Uterus (tissue), 4 donors: Measurements from ENCODE around the gene C6orf132. TPM values are rescaled to one million over a fixed set of nuclear protein-coding genes. Genes with fewer than 3 reads are reported as not detected.

ENCODE experiments used
- DNase-seq, 2 donors: peaks; one replicate each; pipeline ENCODE4 v3.0.0-alpha.2; 2019 to 2020
- H3K27ac ChIP-seq, 2 donors: fragments of 200-600 bp; sonication (generic); 1 replicate in 1 of 2; 2 replicates in 1 of 2; pipeline ENCODE4 v1.5.1; 2016 to 2018
- H3K27me3 ChIP-seq, 2 donors: fragments of 200-600 bp; sonication (generic); one replicate each; pipeline ENCODE4 v1.5.1; 2018 to 2019; ENCODE audit warnings: control low read depth in 1 of 2
- H3K36me3 ChIP-seq, 2 donors: fragments of 200-600 bp; sonication (generic); one replicate each; pipeline ENCODE4 v1.5.1; 2019; ENCODE audit warnings: control low read depth in 1 of 2
- H3K4me1 ChIP-seq, 2 donors: fragments of 200-600 bp; sonication (generic); one replicate each; pipeline ENCODE4 v1.5.1; 2018 to 2019; ENCODE audit warnings: control low read depth in 1 of 2
- H3K4me3 ChIP-seq, 2 donors: fragments of 200-600 bp; sonication (generic); 1 replicate in 1 of 2; 2 replicates in 1 of 2; pipeline ENCODE4 v1.5.1; 2018 to 2019; ENCODE audit warnings: mild to moderate bottlenecking in 1 of 2
- H3K9me3 ChIP-seq, 2 donors: fragments of 200-600 bp; sonication (generic); one replicate each; pipeline ENCODE4 v1.5.1; 2019; ENCODE audit warnings: control low read depth in 1 of 2
- POLR2A ChIP-seq, 2 donors: fragments of 450-650 bp; IDR thresholded peaks; one replicate each; pipeline ENCODE4 v1.6.1; 2016; ENCODE audit warnings: antibody characterized with exemption in 2 of 2, mild to moderate bottlenecking in 1 of 2, moderate library complexity in 1 of 2
- intact Hi-C: fragments of 100-400 bp; cut with DNase I; formaldehyde crosslinking; loops from one replicate; pipeline ENCODE4 v1.15.1; 2023; ENCODE audit warnings: low total_unique reads
- total RNA-seq, 4 donors: library from RNA; depleted of rRNA in 3 of 4; stranded (reverse); fragments of >200 nt in 3 of 4; gene quantifications; one replicate each; pipeline versions ENCODE4 v1.1.0 to v1.2.4, GENCODE V29; 2014 to 2023
- TF ChIP-seq, protein P1 (sequence below), 4 experiments: fragments of 200-600 bp in 2 of 4; fragments of 450-650 bp in 2 of 4; sonication (generic) in 2 of 4; IDR thresholded peaks; one replicate each; pipeline ENCODE4 v1.5.1; 2016 to 2019; ENCODE audit warnings: antibody characterized with exemption in 4 of 4, mild to moderate bottlenecking in 2 of 4, moderate library complexity in 1 of 4
- donor health status: DM: yes; HTN: yes; CAD: no.

Gene C6orf132
- total RNA-seq, 4 donors from 2014 or later, result 0.91 to 2.4 (median 1.0) TPM; not detected in 1

DNA sequence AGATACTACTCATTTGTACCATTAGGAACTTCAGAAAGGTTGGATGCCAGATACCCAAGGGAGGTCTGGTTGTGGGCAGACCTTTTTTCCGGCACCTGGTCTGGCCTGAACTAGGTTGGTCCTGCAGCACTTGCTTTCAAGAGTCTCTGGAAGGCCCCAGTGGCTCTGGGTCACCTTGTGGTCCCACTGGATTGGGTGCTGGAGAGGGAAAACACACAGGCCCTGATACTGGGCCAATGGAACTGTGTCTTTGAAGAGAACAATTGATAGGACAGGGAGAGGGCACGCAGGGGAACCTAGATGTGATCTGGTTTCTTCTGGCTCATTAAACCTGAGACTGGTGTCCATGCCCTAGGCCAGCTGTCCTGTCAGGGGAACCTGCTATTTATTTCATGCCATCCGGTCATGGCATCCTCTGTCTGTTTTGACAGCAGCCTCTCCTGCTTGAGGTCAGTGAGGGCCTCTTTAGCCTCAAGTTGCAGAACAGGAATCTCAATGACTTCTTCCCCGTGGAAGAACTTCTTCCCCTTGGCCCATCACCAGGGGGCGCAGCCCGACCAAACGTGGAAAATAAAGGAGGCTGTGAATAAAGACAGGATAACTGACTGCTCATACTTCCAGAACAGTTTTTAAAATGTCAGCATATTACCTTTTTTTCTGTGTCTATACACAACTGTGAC is 67.1 kb downstream of the C6orf132 start:
- no peaks in the 10 kb centered on the region for H3K36me3 ChIP-seq
- intact Hi-C loops, result loop anchor here (5.0 kb wide), 1 partner anchor 87 kb away; no protein-coding TSS in a partner anchor
- TF ChIP-seq, protein P1, sequence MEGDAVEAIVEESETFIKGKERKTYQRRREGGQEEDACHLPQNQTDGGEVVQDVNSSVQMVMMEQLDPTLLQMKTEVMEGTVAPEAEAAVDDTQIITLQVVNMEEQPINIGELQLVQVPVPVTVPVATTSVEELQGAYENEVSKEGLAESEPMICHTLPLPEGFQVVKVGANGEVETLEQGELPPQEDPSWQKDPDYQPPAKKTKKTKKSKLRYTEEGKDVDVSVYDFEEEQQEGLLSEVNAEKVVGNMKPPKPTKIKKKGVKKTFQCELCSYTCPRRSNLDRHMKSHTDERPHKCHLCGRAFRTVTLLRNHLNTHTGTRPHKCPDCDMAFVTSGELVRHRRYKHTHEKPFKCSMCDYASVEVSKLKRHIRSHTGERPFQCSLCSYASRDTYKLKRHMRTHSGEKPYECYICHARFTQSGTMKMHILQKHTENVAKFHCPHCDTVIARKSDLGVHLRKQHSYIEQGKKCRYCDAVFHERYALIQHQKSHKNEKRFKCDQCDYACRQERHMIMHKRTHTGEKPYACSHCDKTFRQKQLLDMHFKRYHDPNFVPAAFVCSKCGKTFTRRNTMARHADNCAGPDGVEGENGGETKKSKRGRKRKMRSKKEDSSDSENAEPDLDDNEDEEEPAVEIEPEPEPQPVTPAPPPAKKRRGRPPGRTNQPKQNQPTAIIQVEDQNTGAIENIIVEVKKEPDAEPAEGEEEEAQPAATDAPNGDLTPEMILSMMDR (IDR thresholded peaks at IDR 0.05), result peak; percentile 73 to 83 (median 80)
- TF ChIP-seq POLR2A (IDR thresholded peaks at IDR 0.05), result no peak
- no peaks in the 10 kb centered on the region for H3K27me3 ChIP-seq
- no peaks in the 10 kb centered on the region for H3K4me1 ChIP-seq
- H3K4me3 ChIP-seq, result no peak overlapping the region
- peak; percentile 75 to 77 for DNase-seq
- H3K27ac ChIP-seq, result no peak overlapping the region
- H3K9me3 ChIP-seq, result no peaks in the 10 kb centered on the region

DNA sequence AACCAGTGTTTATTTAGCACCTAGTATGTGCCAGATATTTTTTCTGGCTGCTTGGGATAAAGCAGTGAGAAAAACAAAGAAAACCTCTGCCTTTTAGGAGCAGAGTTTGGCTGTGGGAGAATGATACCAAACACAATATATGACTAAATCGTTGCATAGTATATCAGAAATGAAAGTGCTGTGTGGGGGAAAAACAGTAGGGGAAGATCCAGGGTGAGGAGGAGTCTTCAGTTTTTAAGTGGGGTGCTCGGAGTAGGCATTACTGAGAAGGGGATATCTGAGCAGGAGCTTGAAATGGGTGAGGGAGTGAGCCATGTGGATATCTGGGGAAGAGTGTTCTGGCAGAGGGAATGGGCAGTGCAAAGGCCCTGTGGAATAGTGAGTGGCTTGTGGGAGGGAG is 69.1 kb downstream of the C6orf132 start:
- DNase-seq, result no peak
- TF ChIP-seq, protein P1 (IDR thresholded peaks at IDR 0.05), result no peak
- no peak for TF ChIP-seq POLR2A (IDR thresholded peaks at IDR 0.05)
- H3K4me3 ChIP-seq, result no peak overlapping the region
- H3K27me3 ChIP-seq, result no peaks in the 10 kb centered on the region
- intact Hi-C loops, result no loop called here
- H3K4me1 ChIP-seq, result no peaks in the 10 kb centered on the region
- no peaks in the 10 kb centered on the region for H3K9me3 ChIP-seq
- no peaks in the 10 kb centered on the region for H3K36me3 ChIP-seq
- no peak overlapping the region for H3K27ac ChIP-seq

DNA sequence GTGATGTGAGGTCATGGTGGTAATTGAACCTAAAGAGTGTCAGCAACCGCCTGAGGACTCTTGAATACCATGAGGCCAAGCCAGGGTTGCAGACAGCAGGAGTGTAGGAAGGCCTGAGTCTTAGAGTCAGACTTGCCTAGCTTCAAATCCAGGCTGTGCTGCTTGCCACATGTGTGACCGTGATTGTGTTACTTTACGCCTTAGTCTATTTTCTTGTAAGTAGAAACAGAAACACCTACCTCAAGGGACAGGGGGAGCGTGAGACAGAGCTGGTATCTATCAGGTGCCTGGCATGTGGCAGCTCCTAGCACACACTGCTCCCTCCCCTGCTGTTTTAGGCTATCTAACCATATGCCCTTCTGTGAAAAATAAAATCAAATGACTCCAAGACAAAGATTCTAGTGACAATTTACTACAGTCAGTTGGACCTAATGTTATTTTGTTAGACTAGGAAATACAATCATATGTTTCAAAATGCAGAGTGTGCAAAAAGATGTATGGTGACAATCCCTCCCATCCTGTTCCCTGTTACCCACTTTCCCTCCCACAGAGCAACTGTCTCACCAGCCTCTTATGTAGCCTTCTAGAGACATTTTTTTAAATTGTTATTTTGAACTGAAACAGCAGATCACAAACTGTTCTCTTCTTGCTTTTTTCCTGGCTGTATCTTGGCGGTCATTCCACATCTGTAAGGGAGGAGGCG is 70.4 kb downstream of the C6orf132 start:
- intact Hi-C loops, result no loop called here
- no peak overlapping the region for H3K27ac ChIP-seq
- no peaks in the 10 kb centered on the region for H3K4me1 ChIP-seq
- H3K9me3 ChIP-seq, result no peaks in the 10 kb centered on the region
- no peak overlapping the region for H3K4me3 ChIP-seq
- DNase-seq, result no peak
- no peaks in the 10 kb centered on the region for H3K36me3 ChIP-seq
- no peaks in the 10 kb centered on the region for H3K27me3 ChIP-seq
- TF ChIP-seq, protein P1 (IDR thresholded peaks at IDR 0.05), result no peak
- TF ChIP-seq POLR2A (IDR thresholded peaks at IDR 0.05), result no peak

DNA sequence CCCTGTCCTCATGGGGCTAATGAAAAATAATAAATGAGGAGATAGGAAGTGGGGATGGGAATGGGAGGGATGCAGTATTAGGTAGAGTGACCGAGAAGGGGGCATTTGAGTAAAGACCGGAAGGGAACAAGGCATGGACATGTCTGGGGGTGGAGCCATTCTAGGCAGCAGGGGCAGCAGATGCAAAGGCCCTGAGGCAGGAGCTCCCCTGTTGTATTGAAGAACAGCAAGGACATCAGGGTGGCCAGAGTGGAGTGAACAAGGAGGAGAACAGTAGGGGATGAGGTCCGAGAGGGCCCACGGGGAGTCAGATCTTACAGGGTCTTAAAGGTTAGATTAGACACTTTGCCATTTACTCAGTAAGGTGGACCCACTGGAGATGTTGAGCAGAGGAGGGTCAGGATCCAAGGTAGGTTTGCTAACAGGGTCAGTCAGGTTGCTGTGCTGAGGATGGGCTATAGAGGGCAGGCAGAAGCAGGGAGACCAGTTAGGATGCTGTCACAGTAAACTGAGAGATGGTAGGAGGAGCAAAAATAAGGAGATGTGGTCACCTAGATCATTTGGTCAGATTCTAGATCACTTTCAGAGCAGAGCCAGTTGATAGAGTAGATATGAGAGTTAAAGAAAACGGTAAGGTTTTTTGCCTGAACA is 73.4 kb downstream of the C6orf132 start:
- Histone ChIP-seq H3K27me3 (no peaks in the 10 kb centered on the region), H3K9me3 (no peaks in the 10 kb centered on the region), H3K36me3 (no peaks in the 10 kb centered on the region), H3K4me3 (no peak overlapping the region), H3K4me1 (no peaks in the 10 kb centered on the region), H3K27ac (no peak overlapping the region)
- TF ChIP-seq, protein P1 (IDR thresholded peaks at IDR 0.05), result no peak
- TF ChIP-seq POLR2A (IDR thresholded peaks at IDR 0.05), result no peak
- no peak for DNase-seq
- intact Hi-C loops, result no loop called here

DNA sequence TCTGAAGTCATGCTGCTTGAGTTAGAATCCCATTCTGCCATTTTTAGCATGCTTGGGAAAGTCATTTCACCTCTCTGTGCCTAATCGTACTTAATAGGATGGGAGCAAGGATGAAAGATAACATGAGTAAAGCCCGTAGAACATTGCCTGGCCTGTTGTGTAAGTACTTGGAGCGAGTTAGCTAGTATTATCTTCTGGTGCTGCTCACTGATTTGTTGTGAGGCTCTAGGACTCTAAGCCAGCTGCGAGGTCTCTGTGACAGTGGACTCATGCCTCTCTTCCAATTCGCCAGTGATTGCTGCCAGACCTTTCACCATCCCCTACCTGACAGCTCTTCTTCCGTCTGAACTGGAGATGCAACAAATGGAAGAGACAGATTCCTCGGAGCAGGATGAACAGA is 74.2 kb downstream of the C6orf132 start:
- no peak for DNase-seq
- H3K36me3 ChIP-seq, result no peaks in the 10 kb centered on the region

More for the DNA sequence above, 74.2 kb downstream of the C6orf132 start:
- intact Hi-C loops, result no loop called here
- Histone ChIP-seq H3K4me1 (no peaks in the 10 kb centered on the region), H3K27ac (no peak overlapping the region), H3K27me3 (no peaks in the 10 kb centered on the region), H3K4me3 (no peak overlapping the region), H3K9me3 (no peaks in the 10 kb centered on the region)
- no peak for TF ChIP-seq POLR2A (IDR thresholded peaks at IDR 0.05)
- TF ChIP-seq, protein P1 (IDR thresholded peaks at IDR 0.05), result no peak
